ENCODE measurements around the gene VPS35L. TPM values are rescaled to one million over a fixed set of nuclear protein-coding genes. Genes with fewer than 3 reads are reported as not detected.

Gene VPS35L
- total RNA-seq, 1 donor from 2014 or later, result 45.0 TPM

DNA sequence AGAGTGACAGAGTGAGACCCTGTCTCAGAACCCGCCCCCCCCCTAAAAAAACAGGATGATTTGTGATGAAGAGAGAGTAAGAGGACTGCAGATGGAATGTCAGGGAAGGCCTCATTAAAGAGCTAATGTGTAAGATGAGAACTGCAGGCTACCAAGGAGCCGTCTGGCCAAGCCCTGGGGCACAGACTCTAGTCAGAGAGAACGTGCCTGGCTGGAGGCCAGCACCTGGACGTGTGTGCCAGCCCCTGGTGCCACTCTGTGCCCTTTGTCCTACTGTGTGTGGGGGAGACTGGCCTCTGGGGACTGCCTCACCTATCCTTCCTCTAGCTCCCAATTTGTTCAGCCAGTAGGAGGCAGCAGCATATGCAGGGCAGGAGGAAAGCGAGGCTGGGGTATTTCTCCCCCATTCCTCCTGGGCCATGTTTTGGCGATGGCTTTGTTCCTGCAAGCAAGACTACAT lies 125.4 kb downstream of the VPS35L start:
- Mint-ChIP-seq H3K36me3 (ENCODE audit: low read depth, unreplicated experiment) (peaks cover 29% of the 10 kb centered on the region), H3K27me3 (ENCODE audit: low read depth, unreplicated experiment) (no peaks in the 10 kb centered on the region), H3K4me3 (ENCODE audit: unreplicated experiment) (no peak overlapping the region), H3K27ac (ENCODE audit: unreplicated experiment) (no peak overlapping the region), H3K9me3 (ENCODE audit: unreplicated experiment) (peaks cover 9% of the 10 kb centered on the region), H3K4me1 (ENCODE audit: low read depth, unreplicated experiment) (no peaks in the 10 kb centered on the region)
- no peak overlapping the region for H2AFZ ChIP-seq (ENCODE audit: low read depth, low read length)
- H3K4me1 ChIP-seq (ENCODE audit: insufficient read depth, low read length), result no peaks in the 10 kb centered on the region
- no peak for TF ChIP-seq EZH2 (IDR thresholded peaks at IDR 0.05; ENCODE audit: insufficient read depth, low read length)
- TF ChIP-seq, protein P1, sequence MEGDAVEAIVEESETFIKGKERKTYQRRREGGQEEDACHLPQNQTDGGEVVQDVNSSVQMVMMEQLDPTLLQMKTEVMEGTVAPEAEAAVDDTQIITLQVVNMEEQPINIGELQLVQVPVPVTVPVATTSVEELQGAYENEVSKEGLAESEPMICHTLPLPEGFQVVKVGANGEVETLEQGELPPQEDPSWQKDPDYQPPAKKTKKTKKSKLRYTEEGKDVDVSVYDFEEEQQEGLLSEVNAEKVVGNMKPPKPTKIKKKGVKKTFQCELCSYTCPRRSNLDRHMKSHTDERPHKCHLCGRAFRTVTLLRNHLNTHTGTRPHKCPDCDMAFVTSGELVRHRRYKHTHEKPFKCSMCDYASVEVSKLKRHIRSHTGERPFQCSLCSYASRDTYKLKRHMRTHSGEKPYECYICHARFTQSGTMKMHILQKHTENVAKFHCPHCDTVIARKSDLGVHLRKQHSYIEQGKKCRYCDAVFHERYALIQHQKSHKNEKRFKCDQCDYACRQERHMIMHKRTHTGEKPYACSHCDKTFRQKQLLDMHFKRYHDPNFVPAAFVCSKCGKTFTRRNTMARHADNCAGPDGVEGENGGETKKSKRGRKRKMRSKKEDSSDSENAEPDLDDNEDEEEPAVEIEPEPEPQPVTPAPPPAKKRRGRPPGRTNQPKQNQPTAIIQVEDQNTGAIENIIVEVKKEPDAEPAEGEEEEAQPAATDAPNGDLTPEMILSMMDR (IDR thresholded peaks at IDR 0.05; ENCODE audit: insufficient read depth, low read depth, low read length), result no peak
- H3K27ac ChIP-seq (ENCODE audit: low read depth, low read length), result no peak overlapping the region
- no peaks in the 10 kb centered on the region for H3K79me2 ChIP-seq (ENCODE audit: insufficient read depth, low read length)
- no peaks in the 10 kb centered on the region for H4K20me1 ChIP-seq (ENCODE audit: insufficient read depth, low read length)
- H3K9me3 ChIP-seq (ENCODE audit: insufficient read depth, low read depth, low read length), result no peaks in the 10 kb centered on the region
- FAIRE-seq (no peak), DNase-seq (ENCODE audit: low read depth) (no peak)
- no peak overlapping the region for H3K4me3 ChIP-seq (ENCODE audit: insufficient read depth, low read depth, low read length)
- no peak overlapping the region for H3K9ac ChIP-seq (ENCODE audit: low read length)
- H3K36me3 ChIP-seq (ENCODE audit: insufficient read depth, low read length), result peaks cover 11% of the 10 kb centered on the region
- H3K27me3 ChIP-seq (ENCODE audit: insufficient read depth, low read length), result no peaks in the 10 kb centered on the region
- H3K4me2 ChIP-seq (ENCODE audit: low read length), result no peak overlapping the region

DNA sequence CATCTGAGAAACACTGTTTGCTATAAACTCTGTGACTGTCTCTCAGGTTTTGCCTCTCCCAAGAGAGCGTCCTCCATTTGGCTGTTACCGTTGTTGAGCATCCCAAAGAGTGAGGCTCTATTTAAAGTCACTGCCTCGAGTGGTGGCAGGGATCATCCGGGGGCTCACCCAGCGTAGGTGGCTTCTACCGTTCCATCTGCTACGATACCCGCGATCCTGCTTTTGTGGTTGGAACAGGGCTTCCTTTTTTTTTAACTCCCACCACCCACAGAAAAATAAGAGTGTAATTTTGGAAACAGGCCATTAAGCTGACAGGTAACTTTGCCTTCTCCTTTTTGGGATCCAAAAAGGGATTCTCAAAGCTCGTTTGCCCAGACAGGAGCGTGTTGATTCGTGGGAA lies 126.1 kb downstream of the VPS35L start:
- Histone ChIP-seq H3K4me2 (ENCODE audit: low read length) (no peak overlapping the region), H3K4me3 (ENCODE audit: insufficient read depth, low read depth, low read length) (no peak overlapping the region), H3K4me1 (ENCODE audit: insufficient read depth, low read length) (no peaks in the 10 kb centered on the region), H2AFZ (ENCODE audit: low read depth, low read length) (no peak overlapping the region), H3K27ac (ENCODE audit: low read depth, low read length) (no peak overlapping the region), H3K27me3 (ENCODE audit: insufficient read depth, low read length) (no peaks in the 10 kb centered on the region), H3K9me3 (ENCODE audit: insufficient read depth, low read depth, low read length) (no peaks in the 10 kb centered on the region), H4K20me1 (ENCODE audit: insufficient read depth, low read length) (no peaks in the 10 kb centered on the region), H3K36me3 (ENCODE audit: insufficient read depth, low read length) (peaks cover 11% of the 10 kb centered on the region), H3K79me2 (ENCODE audit: insufficient read depth, low read length) (no peaks in the 10 kb centered on the region), H3K9ac (ENCODE audit: low read length) (no peak overlapping the region)
- FAIRE-seq (no peak), DNase-seq (ENCODE audit: low read depth) (no peak)
- Mint-ChIP-seq H3K4me3 (ENCODE audit: unreplicated experiment) (no peak overlapping the region), H3K9me3 (ENCODE audit: unreplicated experiment) (peaks cover 9% of the 10 kb centered on the region), H3K36me3 (ENCODE audit: low read depth, unreplicated experiment) (peaks cover 30% of the 10 kb centered on the region), H3K27ac (ENCODE audit: unreplicated experiment) (no peak overlapping the region), H3K4me1 (ENCODE audit: low read depth, unreplicated experiment) (peaks cover 1% of the 10 kb centered on the region), H3K27me3 (ENCODE audit: low read depth, unreplicated experiment) (no peaks in the 10 kb centered on the region)
- TF ChIP-seq, protein P1 (IDR thresholded peaks at IDR 0.05; ENCODE audit: insufficient read depth, low read depth, low read length), result no peak
- no peak for TF ChIP-seq EZH2 (IDR thresholded peaks at IDR 0.05; ENCODE audit: insufficient read depth, low read length)

DNA sequence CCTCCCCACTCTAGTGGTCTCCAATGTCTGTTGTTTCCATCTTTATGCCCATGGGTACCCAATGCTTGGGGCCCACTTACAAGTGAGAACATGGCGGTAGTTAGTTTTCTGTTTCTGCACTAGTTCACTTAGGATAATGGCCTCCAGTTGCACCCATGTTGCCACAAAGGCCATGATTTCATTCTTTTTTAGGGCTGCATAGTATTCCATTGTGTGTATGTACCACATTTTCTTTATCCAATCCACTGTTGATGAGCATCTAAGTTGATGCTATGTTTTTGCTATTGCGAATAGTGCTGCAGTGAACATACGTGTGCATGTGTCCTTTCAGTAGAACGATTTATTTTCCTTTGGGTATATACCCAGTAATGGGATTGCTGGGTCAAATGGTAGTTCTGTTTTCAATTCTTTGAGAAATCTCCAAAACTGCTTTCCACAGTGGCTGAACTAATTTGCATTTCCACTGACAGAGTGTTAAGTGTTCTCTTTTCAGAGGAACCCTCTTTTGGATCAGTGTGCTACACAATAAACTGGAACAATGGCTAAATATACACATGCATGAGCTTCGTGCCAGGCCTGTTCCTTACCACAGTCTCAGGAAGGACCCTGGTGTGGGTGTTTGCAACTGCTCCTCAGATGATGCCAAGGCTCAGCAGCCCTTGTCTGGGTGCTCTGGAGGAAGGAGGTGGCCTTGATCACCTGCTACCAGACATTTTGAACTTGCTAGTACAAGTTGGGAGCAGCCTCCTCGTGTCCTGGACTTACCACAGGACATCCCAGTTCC lies 128.1 kb downstream of the VPS35L start:
- Mint-ChIP-seq H3K27ac (ENCODE audit: unreplicated experiment) (no peak overlapping the region), H3K4me3 (ENCODE audit: unreplicated experiment) (no peak overlapping the region), H3K4me1 (ENCODE audit: low read depth, unreplicated experiment) (peaks cover 8% of the 10 kb centered on the region), H3K27me3 (ENCODE audit: low read depth, unreplicated experiment) (no peaks in the 10 kb centered on the region), H3K9me3 (ENCODE audit: unreplicated experiment) (peaks cover 9% of the 10 kb centered on the region), H3K36me3 (ENCODE audit: low read depth, unreplicated experiment) (peaks cover 35% of the 10 kb centered on the region)
- Histone ChIP-seq H3K4me3 (ENCODE audit: insufficient read depth, low read depth, low read length) (no peak overlapping the region), H3K9ac (ENCODE audit: low read length) (no peak overlapping the region), H3K4me1 (ENCODE audit: insufficient read depth, low read length) (no peaks in the 10 kb centered on the region), H3K27ac (ENCODE audit: low read depth, low read length) (no peak overlapping the region), H3K4me2 (ENCODE audit: low read length) (no peak overlapping the region), H2AFZ (ENCODE audit: low read depth, low read length) (no peak overlapping the region), H4K20me1 (ENCODE audit: insufficient read depth, low read length) (no peaks in the 10 kb centered on the region), H3K9me3 (ENCODE audit: insufficient read depth, low read depth, low read length) (no peaks in the 10 kb centered on the region), H3K36me3 (ENCODE audit: insufficient read depth, low read length) (peaks cover 11% of the 10 kb centered on the region), H3K27me3 (ENCODE audit: insufficient read depth, low read length) (no peaks in the 10 kb centered on the region), H3K79me2 (ENCODE audit: insufficient read depth, low read length) (no peaks in the 10 kb centered on the region)
- FAIRE-seq (no peak), DNase-seq (ENCODE audit: low read depth) (no peak)
- TF ChIP-seq, protein P1 (IDR thresholded peaks at IDR 0.05; ENCODE audit: insufficient read depth, low read depth, low read length), result no peak
- TF ChIP-seq EZH2 (IDR thresholded peaks at IDR 0.05; ENCODE audit: insufficient read depth, low read length), result no peak

Data from astrocyte (in vitro differentiated cells and primary cell).